WTC11 (cell line): ENCODE data around the gene GPR158. TPM values are rescaled to one million over a fixed set of nuclear protein-coding genes. Genes with fewer than 3 reads are reported as not detected.

Experiments
- ATAC-seq: fragments of 200-7000 bp; cut with Tn5 transposase; 2 replicates; pipeline ENCODE4 v1.10.0; 2021; ENCODE audit warnings: mild to moderate bottlenecking, moderate library complexity
- CTCF ChIA-PET: fragments of 300-600 bp; sonication (Branson Sonifier 250); formaldehyde crosslinking; loops from one replicate; lab custom pipeline; 2021; ENCODE audit warnings: antibody characterized with exemption; lab: Charles Lee
- POLR2A ChIA-PET: fragments of 350-600 bp; sonication (Branson Sonifier 250); formaldehyde crosslinking; loops from one replicate; lab custom pipeline; 2021; ENCODE audit warnings: antibody characterized with exemption; lab: Charles Lee
- DNase-seq: peaks from one replicate; pipeline ENCODE4 v3.0.0; 2021; ENCODE audit warnings: low spot score
- H3K27ac Mint-ChIP-seq: 2 replicates; pipeline ENCODE4 v1.8.0; 2021; ENCODE audit warnings: mixed read lengths
- H3K27me3 Mint-ChIP-seq: 2 replicates; pipeline ENCODE4 v1.8.0; 2021; ENCODE audit warnings: low read depth, mild to moderate bottlenecking, moderate library complexity, mixed read lengths
- H3K36me3 Mint-ChIP-seq: 2 replicates; pipeline ENCODE4 v1.8.0; 2021; ENCODE audit warnings: mixed read lengths
- H3K4me1 Mint-ChIP-seq: 2 replicates; pipeline ENCODE4 v1.8.0; 2022; ENCODE audit warnings: mixed read lengths
- H3K4me3 Mint-ChIP-seq: 2 replicates; pipeline ENCODE4 v1.8.0; 2021; ENCODE audit warnings: mild to moderate bottlenecking, moderate library complexity, mixed read lengths
- H3K9me3 Mint-ChIP-seq: 2 replicates; pipeline ENCODE4 v1.8.0; 2021; ENCODE audit warnings: mixed read lengths
- ATF2 ChIP-seq: sonication (generic); formaldehyde crosslinking; IDR thresholded peaks from 2 replicates; pipeline ENCODE4 v1.8.1; 2022; ENCODE audit warnings: low read depth, missing genetic modification reagents, borderline replicate concordance
- EMX1 ChIP-seq: fragments of 250-450 bp; sonication (Bioruptor Pico); IDR thresholded peaks from 2 replicates; pipeline ENCODE4 v1.8.0; 2021; ENCODE audit warnings: mild to moderate bottlenecking
- FOXJ3 ChIP-seq: sonication (generic); formaldehyde crosslinking; IDR thresholded peaks from 2 replicates; pipeline ENCODE4 v1.9.0; 2021; ENCODE audit warnings: missing genetic modification reagents, mild to moderate bottlenecking, borderline replicate concordance
- FOXK1 ChIP-seq: sonication (generic); formaldehyde crosslinking; IDR thresholded peaks from 2 replicates; pipeline ENCODE4 v1.8.0; 2022; ENCODE audit warnings: mild to moderate bottlenecking, moderate library complexity, missing genetic modification reagents
- GABPB1 ChIP-seq: sonication (generic); formaldehyde crosslinking; IDR thresholded peaks from 2 replicates; pipeline ENCODE4 v1.8.1; 2023; ENCODE audit warnings: mild to moderate bottlenecking, missing genetic modification reagents
- HMGXB4 ChIP-seq: sonication (generic); formaldehyde crosslinking; IDR thresholded peaks from 2 replicates; pipeline ENCODE4 v1.8.1; 2023; ENCODE audit warnings: mild to moderate bottlenecking, moderate library complexity, missing genetic modification reagents
- JUN ChIP-seq: sonication (generic); formaldehyde crosslinking; IDR thresholded peaks from 2 replicates; pipeline ENCODE4 v1.8.0; 2023; ENCODE audit warnings: mild to moderate bottlenecking, missing genetic modification reagents
- MLX ChIP-seq: sonication (generic); formaldehyde crosslinking; IDR thresholded peaks from 2 replicates; pipeline ENCODE4 v1.8.1; 2023; ENCODE audit warnings: mild to moderate bottlenecking, missing genetic modification reagents, moderate library complexity
- MXD4 ChIP-seq: fragments of 250-450 bp; sonication (Bioruptor Pico); IDR thresholded peaks from 2 replicates; pipeline ENCODE4 v1.8.0; 2021; ENCODE audit warnings: mild to moderate bottlenecking, moderate library complexity, borderline replicate concordance
- NFATC4 ChIP-seq: fragments of 250-450 bp; sonication (Bioruptor Pico); IDR thresholded peaks from 2 replicates; pipeline ENCODE4 v1.9.0; 2021; ENCODE audit warnings: mild to moderate bottlenecking
- OVOL2 ChIP-seq: fragments of 250-450 bp; sonication (Bioruptor Pico); IDR thresholded peaks from 2 replicates; pipeline ENCODE4 v1.9.0; 2021; ENCODE audit warnings: mild to moderate bottlenecking, borderline replicate concordance
- ZBTB21 ChIP-seq: sonication (generic); formaldehyde crosslinking; IDR thresholded peaks from 2 replicates; pipeline ENCODE4 v1.8.1; 2023; ENCODE audit warnings: mild to moderate bottlenecking, missing genetic modification reagents, borderline replicate concordance
- ZNF138 ChIP-seq: sonication (generic); formaldehyde crosslinking; conservative IDR thresholded peaks from 2 replicates; pipeline ENCODE4 v1.8.1; 2022; ENCODE audit warnings: mild to moderate bottlenecking, moderate library complexity, missing genetic modification reagents
- ZNF317 ChIP-seq: sonication (generic); formaldehyde crosslinking; IDR thresholded peaks from 2 replicates; pipeline ENCODE4 v1.8.1; 2023; ENCODE audit warnings: low read depth, mild to moderate bottlenecking, moderate library complexity, missing genetic modification reagents, borderline replicate concordance
- total RNA-seq: library from RNA; stranded (reverse); gene quantifications from 3 replicates; pipeline ENCODE4 v1.2.3, GENCODE V29; 2021
- TF ChIP-seq, protein P1 (sequence below): fragments of 250-450 bp; sonication (Bioruptor Pico); IDR thresholded peaks from 2 replicates; pipeline ENCODE4 v1.9.0; 2021; ENCODE audit warnings: mild to moderate bottlenecking, borderline replicate concordance
- TF ChIP-seq, protein P2 (sequence below): sonication (generic); formaldehyde crosslinking; IDR thresholded peaks from 2 replicates; pipeline ENCODE4 v1.8.0; 2023; ENCODE audit warnings: mild to moderate bottlenecking, missing genetic modification reagents
- TF ChIP-seq, protein P3 (sequence below): fragments of 250-450 bp; sonication (Bioruptor Pico); IDR thresholded peaks from 2 replicates; pipeline ENCODE4 v1.9.0; 2021; ENCODE audit warnings: mild to moderate bottlenecking
- TF ChIP-seq, protein P4 (sequence below): fragments of 250-450 bp; sonication (Bioruptor Pico); IDR thresholded peaks from 2 replicates; pipeline ENCODE4 v1.9.0; 2021; ENCODE audit warnings: moderate library complexity, mild to moderate bottlenecking, inconsistent platforms, borderline replicate concordance
- TF ChIP-seq, protein P5 (sequence below): sonication (generic); formaldehyde crosslinking; conservative IDR thresholded peaks from 2 replicates; pipeline ENCODE4 v1.8.1; 2023; ENCODE audit warnings: mild to moderate bottlenecking, low read depth, missing genetic modification reagents, moderate library complexity

GPR158 gene
- total RNA-seq, 1 experiment from 2014 or later: 0.63 TPM

DNA sequence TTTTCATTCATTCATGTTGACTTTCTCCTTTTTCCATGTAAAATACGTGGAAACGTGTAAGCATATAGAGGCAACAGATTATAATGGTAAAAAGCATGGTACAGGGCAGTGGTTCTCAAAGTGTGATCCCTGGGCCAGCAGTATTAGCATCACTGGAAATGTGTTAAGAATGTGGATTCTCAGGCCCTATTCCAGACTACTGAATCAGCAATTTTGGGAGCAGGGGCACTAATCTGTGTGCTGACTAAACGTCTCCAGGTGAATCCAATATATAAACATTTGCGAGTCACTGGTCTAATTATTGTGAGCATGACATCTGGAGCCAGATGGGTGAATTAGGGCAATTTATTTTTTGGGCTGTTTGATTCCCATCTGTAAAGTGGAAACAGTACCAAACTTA lies 5.1 kb upstream of the GPR158 start:
- CTCF ChIA-PET: no interaction called here
- no peak for DNase-seq
- Mint-ChIP-seq H3K36me3 (no peaks in the 10 kb centered on the region), H3K4me3 (no peak overlapping the region), H3K27me3 (peaks cover 22% of the 10 kb centered on the region), H3K9me3 (no peaks in the 10 kb centered on the region), H3K4me1 (peaks cover 14% of the 10 kb centered on the region), H3K27ac (no peak overlapping the region)
- POLR2A ChIA-PET: no interaction called here
- no peak for ATAC-seq
- TF ChIP-seq FOXJ3 (CRISPR knock-in tag): no peak
- no peak for TF ChIP-seq GABPB1
- no peak for TF ChIP-seq MXD4 (CRISPR knock-in tag)
- no peak for TF ChIP-seq OVOL2
- TF ChIP-seq, protein P1, sequence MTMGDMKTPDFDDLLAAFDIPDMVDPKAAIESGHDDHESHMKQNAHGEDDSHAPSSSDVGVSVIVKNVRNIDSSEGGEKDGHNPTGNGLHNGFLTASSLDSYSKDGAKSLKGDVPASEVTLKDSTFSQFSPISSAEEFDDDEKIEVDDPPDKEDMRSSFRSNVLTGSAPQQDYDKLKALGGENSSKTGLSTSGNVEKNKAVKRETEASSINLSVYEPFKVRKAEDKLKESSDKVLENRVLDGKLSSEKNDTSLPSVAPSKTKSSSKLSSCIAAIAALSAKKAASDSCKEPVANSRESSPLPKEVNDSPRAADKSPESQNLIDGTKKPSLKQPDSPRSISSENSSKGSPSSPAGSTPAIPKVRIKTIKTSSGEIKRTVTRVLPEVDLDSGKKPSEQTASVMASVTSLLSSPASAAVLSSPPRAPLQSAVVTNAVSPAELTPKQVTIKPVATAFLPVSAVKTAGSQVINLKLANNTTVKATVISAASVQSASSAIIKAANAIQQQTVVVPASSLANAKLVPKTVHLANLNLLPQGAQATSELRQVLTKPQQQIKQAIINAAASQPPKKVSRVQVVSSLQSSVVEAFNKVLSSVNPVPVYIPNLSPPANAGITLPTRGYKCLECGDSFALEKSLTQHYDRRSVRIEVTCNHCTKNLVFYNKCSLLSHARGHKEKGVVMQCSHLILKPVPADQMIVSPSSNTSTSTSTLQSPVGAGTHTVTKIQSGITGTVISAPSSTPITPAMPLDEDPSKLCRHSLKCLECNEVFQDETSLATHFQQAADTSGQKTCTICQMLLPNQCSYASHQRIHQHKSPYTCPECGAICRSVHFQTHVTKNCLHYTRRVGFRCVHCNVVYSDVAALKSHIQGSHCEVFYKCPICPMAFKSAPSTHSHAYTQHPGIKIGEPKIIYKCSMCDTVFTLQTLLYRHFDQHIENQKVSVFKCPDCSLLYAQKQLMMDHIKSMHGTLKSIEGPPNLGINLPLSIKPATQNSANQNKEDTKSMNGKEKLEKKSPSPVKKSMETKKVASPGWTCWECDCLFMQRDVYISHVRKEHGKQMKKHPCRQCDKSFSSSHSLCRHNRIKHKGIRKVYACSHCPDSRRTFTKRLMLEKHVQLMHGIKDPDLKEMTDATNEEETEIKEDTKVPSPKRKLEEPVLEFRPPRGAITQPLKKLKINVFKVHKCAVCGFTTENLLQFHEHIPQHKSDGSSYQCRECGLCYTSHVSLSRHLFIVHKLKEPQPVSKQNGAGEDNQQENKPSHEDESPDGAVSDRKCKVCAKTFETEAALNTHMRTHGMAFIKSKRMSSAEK (CRISPR knock-in tag): no peak
- TF ChIP-seq ZBTB21 (CRISPR knock-in tag): no peak
- TF ChIP-seq, protein P2, sequence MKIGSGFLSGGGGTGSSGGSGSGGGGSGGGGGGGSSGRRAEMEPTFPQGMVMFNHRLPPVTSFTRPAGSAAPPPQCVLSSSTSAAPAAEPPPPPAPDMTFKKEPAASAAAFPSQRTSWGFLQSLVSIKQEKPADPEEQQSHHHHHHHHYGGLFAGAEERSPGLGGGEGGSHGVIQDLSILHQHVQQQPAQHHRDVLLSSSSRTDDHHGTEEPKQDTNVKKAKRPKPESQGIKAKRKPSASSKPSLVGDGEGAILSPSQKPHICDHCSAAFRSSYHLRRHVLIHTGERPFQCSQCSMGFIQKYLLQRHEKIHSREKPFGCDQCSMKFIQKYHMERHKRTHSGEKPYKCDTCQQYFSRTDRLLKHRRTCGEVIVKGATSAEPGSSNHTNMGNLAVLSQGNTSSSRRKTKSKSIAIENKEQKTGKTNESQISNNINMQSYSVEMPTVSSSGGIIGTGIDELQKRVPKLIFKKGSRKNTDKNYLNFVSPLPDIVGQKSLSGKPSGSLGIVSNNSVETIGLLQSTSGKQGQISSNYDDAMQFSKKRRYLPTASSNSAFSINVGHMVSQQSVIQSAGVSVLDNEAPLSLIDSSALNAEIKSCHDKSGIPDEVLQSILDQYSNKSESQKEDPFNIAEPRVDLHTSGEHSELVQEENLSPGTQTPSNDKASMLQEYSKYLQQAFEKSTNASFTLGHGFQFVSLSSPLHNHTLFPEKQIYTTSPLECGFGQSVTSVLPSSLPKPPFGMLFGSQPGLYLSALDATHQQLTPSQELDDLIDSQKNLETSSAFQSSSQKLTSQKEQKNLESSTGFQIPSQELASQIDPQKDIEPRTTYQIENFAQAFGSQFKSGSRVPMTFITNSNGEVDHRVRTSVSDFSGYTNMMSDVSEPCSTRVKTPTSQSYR: no peak
- TF ChIP-seq, protein P3, sequence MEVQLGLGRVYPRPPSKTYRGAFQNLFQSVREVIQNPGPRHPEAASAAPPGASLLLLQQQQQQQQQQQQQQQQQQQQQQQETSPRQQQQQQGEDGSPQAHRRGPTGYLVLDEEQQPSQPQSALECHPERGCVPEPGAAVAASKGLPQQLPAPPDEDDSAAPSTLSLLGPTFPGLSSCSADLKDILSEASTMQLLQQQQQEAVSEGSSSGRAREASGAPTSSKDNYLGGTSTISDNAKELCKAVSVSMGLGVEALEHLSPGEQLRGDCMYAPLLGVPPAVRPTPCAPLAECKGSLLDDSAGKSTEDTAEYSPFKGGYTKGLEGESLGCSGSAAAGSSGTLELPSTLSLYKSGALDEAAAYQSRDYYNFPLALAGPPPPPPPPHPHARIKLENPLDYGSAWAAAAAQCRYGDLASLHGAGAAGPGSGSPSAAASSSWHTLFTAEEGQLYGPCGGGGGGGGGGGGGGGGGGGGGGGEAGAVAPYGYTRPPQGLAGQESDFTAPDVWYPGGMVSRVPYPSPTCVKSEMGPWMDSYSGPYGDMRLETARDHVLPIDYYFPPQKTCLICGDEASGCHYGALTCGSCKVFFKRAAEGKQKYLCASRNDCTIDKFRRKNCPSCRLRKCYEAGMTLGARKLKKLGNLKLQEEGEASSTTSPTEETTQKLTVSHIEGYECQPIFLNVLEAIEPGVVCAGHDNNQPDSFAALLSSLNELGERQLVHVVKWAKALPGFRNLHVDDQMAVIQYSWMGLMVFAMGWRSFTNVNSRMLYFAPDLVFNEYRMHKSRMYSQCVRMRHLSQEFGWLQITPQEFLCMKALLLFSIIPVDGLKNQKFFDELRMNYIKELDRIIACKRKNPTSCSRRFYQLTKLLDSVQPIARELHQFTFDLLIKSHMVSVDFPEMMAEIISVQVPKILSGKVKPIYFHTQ (CRISPR knock-in tag): no peak
- no peak for TF ChIP-seq JUN (CRISPR knock-in tag)
- TF ChIP-seq, protein P4, sequence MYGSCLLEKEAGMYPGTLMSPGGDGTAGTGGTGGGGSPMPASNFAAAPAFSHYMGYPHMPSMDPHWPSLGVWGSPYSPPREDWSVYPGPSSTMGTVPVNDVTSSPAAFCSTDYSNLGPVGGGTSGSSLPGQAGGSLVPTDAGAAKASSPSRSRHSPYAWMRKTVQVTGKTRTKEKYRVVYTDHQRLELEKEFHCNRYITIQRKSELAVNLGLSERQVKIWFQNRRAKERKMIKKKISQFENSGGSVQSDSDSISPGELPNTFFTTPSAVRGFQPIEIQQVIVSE (CRISPR knock-in tag): no peak
- no peak for TF ChIP-seq NFATC4 (CRISPR knock-in tag)
- TF ChIP-seq, protein P5, sequence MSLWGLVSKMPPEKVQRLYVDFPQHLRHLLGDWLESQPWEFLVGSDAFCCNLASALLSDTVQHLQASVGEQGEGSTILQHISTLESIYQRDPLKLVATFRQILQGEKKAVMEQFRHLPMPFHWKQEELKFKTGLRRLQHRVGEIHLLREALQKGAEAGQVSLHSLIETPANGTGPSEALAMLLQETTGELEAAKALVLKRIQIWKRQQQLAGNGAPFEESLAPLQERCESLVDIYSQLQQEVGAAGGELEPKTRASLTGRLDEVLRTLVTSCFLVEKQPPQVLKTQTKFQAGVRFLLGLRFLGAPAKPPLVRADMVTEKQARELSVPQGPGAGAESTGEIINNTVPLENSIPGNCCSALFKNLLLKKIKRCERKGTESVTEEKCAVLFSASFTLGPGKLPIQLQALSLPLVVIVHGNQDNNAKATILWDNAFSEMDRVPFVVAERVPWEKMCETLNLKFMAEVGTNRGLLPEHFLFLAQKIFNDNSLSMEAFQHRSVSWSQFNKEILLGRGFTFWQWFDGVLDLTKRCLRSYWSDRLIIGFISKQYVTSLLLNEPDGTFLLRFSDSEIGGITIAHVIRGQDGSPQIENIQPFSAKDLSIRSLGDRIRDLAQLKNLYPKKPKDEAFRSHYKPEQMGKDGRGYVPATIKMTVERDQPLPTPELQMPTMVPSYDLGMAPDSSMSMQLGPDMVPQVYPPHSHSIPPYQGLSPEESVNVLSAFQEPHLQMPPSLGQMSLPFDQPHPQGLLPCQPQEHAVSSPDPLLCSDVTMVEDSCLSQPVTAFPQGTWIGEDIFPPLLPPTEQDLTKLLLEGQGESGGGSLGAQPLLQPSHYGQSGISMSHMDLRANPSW (CRISPR knock-in tag): no peak
- no peak for TF ChIP-seq HMGXB4
- TF ChIP-seq EMX1 (CRISPR knock-in tag): no peak
- no peak for TF ChIP-seq ATF2
- TF ChIP-seq FOXK1 (CRISPR knock-in tag): no peak
- no peak for TF ChIP-seq ZNF317 (CRISPR knock-in tag)
- TF ChIP-seq MLX: no peak
- TF ChIP-seq ZNF138 (CRISPR knock-in tag): no peak
